Panc1 (cell line): ENCODE data around the gene FAM83F. TPM values are rescaled to one million over a fixed set of nuclear protein-coding genes. Genes with fewer than 3 reads are reported as not detected.

Experiments
- ATAC-seq: fragments of 200-7000 bp; cut with Tn5 transposase; 2 replicates; pipeline ENCODE4 v1.9.1; 2020; ENCODE audit warnings: mild to moderate bottlenecking, moderate library complexity
- BruUV-seq: library from RNA; stranded (reverse); fragments of 400-500 nt; replicated peaks from 2 replicates; lab custom pipeline; 2021; lab: Mats Ljungman, UMichigan
- CTCF ChIA-PET: fragments of 300-600 bp; sonication (Branson Sonifier 250); formaldehyde crosslinking; loops from one replicate; lab custom pipeline; 2022; ENCODE audit warnings: antibody characterized with exemption; lab: Charles Lee
- POLR2A ChIA-PET: fragments of 300-600 bp; sonication (Branson Sonifier 250); formaldehyde crosslinking; loops from one replicate; lab custom pipeline; 2022; ENCODE audit warnings: antibody characterized with exemption; lab: Charles Lee
- DNase-seq: peaks from one replicate; pipeline ENCODE4 v3.0.0-alpha.2; 2010; ENCODE audit warnings: low read depth, low spot score
- H3K27ac ChIP-seq: 2 replicates; pipeline ENCODE4 v1.5.1; 2011; ENCODE audit warnings: mild to moderate bottlenecking, low read length, inconsistent platforms
- H3K27me3 ChIP-seq: fragments of 200-500 bp; sonication (Bioruptor generic); 2 replicates; pipeline ENCODE4 v1.6.0; 2014; ENCODE audit warnings: low read length, inconsistent platforms; ENCODE audit not compliant: control insufficient read depth, insufficient read depth
- H3K36me3 ChIP-seq: fragments of 200-500 bp; sonication (Bioruptor generic); 2 replicates; pipeline ENCODE4 v1.5.1; 2014; ENCODE audit warnings: inconsistent platforms, mild to moderate bottlenecking, low read length, moderate library complexity; ENCODE audit not compliant: control insufficient read depth, insufficient read depth
- H3K4me1 ChIP-seq: 2 replicates; pipeline ENCODE4 v1.5.1; 2011; ENCODE audit warnings: inconsistent platforms, mild to moderate bottlenecking, low read length, moderate library complexity; ENCODE audit not compliant: control insufficient read depth, insufficient read depth
- H3K4me3 ChIP-seq, 2 experiments: 2 replicates each; pipeline ENCODE4 v1.5.1; 2011 to 2012; ENCODE audit warnings: low read depth in 2 of 2, low read length in 2 of 2, mild to moderate bottlenecking in 2 of 2, inconsistent platforms in 1 of 2, moderate library complexity in 1 of 2
- H3K9me3 ChIP-seq: fragments of 200-500 bp; sonication (Bioruptor generic); 2 replicates; pipeline ENCODE4 v1.5.1; 2014; ENCODE audit warnings: low read depth, mild to moderate bottlenecking, inconsistent platforms, low read length, moderate library complexity; ENCODE audit not compliant: control insufficient read depth, insufficient read depth
- POLR2AphosphoS5 ChIP-seq: IDR thresholded peaks from 2 replicates; pipeline ENCODE4 v1.6.1; 2012; ENCODE audit warnings: mild to moderate bottlenecking, low read depth, low read length, moderate library complexity
- SIN3A ChIP-seq: IDR thresholded peaks from 2 replicates; pipeline ENCODE4 v1.6.1; 2012; ENCODE audit warnings: low read depth, mild to moderate bottlenecking, low read length, moderate library complexity, borderline replicate concordance; ENCODE audit not compliant: insufficient read depth
- TCF7L2 ChIP-seq: IDR thresholded peaks from 2 replicates; pipeline ENCODE4 v1.6.1; 2011; ENCODE audit warnings: mild to moderate bottlenecking, low read depth, low read length, inconsistent platforms
- in situ Hi-C: cut with HindIII; loops from 2 replicates; pipeline ENCODE4 v1.10.0; 2016; ENCODE audit warnings: low sequenced_read_pairs, low pct_unique_long_range_greater_than_20kb
- intact Hi-C: fragments of 100-400 bp; cut with micrococcal nuclease; formaldehyde crosslinking; loops from one replicate; pipeline ENCODE4 v1.10.0; 2022; ENCODE audit not compliant: unreplicated experiment
- total RNA-seq: library from RNA; stranded (reverse); gene quantifications from one replicate; pipeline ENCODE4 v1.2.1, GENCODE V29; 2021; ENCODE audit not compliant: unreplicated experiment
- TF ChIP-seq, protein P1 (sequence below), 2 experiments: IDR thresholded peaks; 2 replicates each; pipeline ENCODE4 v1.6.1; 2011 to 2012; ENCODE audit warnings: low read depth in 2 of 2, control low read depth in 1 of 2, low read length in 1 of 2, mild to moderate bottlenecking in 1 of 2, moderate library complexity in 1 of 2; ENCODE audit not compliant: insufficient read depth in 1 of 2
- TF ChIP-seq, protein P2 (sequence below): fragments of 450-650 bp; IDR thresholded peaks from 2 replicates; pipeline ENCODE4 v1.5.1; 2017; ENCODE audit warnings: mild to moderate bottlenecking

Gene FAM83F
- total RNA-seq, 1 experiment from 2014 or later = 0.05 TPM

DNA sequence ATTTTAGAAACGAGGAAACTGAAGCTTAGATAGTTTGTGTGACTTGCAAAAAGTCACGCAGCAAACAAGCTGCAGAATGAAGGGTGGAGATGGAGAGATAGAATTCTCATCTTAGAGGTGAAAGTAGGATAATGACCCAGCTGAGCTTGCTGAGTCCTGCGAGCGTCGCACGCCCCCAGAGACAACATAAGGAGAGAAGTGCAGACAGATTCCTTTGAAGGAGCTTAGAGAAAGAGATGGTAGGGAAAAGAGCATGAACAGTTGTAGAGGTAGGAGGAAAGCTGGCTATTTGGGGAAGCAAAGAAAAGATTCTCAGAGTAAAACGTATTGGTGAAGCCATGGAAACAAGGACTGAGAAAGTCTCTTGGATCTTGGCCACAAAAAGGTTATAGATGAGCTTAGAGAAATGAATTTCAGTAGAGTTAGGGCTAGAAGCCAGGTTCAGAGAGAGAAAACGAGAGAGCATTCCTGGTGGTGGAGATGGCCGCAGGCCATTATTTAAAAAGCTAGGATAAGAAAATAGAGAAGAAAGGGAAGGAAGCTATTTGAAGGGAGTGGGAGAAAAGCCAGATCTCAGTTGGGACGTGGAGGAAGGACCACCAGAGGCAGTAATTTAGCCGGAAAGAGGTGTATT is 44.8 kb downstream of the FAM83F start:
- CTCF ChIA-PET = interaction anchor here (0.6 kb wide), 1 partner anchor 600 kb away, joined by 8 read pairs; no protein-coding TSS in a partner anchor
- BruUV-seq = no TSS peak

DNA sequence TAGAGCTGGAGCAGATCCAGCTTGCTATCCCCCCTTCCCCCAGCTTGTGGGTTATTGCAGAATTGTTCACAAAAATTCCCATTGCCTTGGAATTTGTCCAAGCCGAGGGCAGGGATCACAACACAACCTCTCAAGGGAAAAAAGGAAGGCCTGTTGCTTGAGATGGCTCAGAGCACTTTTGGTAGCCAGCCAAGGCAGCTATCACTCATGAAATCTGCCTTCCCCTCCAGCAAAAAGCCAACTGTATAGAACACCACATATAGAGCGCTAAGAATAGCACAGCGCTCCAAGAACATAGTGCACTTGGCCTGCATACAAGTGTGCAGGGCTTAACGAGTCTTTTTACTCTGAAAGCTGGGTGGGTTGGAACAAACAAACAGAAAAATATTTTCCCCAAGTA is 46.2 kb downstream of the FAM83F start:
- intact Hi-C loops = loop anchor here (5.0 kb wide), 1 partner anchor 306 kb away; the partner anchor contains the start of gene ADSL
- CTCF ChIA-PET = no interaction called here
- ATAC-seq = no peak

More for the DNA sequence above, 44.8 kb downstream of the FAM83F start:
- Histone ChIP-seq H3K27ac (no peak overlapping the region), H3K36me3 (no peaks in the 10 kb centered on the region), H3K9me3 (no peaks in the 10 kb centered on the region), H3K27me3 (no peaks in the 10 kb centered on the region), H3K4me3 (no peak overlapping the region), H3K4me1 (peaks cover 5% of the 10 kb centered on the region)
- intact Hi-C loops (loop anchor here (5.0 kb wide), 2 partner anchors 308 to 502 kb away; partner anchors contain the start of gene ADSL), in situ Hi-C loops (no loop called here)
- TF ChIP-seq SIN3A = no peak
- TF ChIP-seq, protein P1, sequence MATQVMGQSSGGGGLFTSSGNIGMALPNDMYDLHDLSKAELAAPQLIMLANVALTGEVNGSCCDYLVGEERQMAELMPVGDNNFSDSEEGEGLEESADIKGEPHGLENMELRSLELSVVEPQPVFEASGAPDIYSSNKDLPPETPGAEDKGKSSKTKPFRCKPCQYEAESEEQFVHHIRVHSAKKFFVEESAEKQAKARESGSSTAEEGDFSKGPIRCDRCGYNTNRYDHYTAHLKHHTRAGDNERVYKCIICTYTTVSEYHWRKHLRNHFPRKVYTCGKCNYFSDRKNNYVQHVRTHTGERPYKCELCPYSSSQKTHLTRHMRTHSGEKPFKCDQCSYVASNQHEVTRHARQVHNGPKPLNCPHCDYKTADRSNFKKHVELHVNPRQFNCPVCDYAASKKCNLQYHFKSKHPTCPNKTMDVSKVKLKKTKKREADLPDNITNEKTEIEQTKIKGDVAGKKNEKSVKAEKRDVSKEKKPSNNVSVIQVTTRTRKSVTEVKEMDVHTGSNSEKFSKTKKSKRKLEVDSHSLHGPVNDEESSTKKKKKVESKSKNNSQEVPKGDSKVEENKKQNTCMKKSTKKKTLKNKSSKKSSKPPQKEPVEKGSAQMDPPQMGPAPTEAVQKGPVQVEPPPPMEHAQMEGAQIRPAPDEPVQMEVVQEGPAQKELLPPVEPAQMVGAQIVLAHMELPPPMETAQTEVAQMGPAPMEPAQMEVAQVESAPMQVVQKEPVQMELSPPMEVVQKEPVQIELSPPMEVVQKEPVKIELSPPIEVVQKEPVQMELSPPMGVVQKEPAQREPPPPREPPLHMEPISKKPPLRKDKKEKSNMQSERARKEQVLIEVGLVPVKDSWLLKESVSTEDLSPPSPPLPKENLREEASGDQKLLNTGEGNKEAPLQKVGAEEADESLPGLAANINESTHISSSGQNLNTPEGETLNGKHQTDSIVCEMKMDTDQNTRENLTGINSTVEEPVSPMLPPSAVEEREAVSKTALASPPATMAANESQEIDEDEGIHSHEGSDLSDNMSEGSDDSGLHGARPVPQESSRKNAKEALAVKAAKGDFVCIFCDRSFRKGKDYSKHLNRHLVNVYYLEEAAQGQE (IDR thresholded peaks at IDR 0.05; ENCODE audit: insufficient read depth in 1 of 2, low read depth in 2 of 2, low read length in 1 of 2) = no peak
- POLR2A ChIA-PET = no interaction called here
- ATAC-seq = no peak
- no peak for DNase-seq

More for the DNA sequence above, 46.2 kb downstream of the FAM83F start:
- POLR2A ChIA-PET = no interaction called here
- Histone ChIP-seq H3K4me3 (no peak overlapping the region), H3K27ac (no peak overlapping the region), H3K9me3 (no peaks in the 10 kb centered on the region), H3K27me3 (no peaks in the 10 kb centered on the region), H3K36me3 (no peaks in the 10 kb centered on the region), H3K4me1 (peaks cover 6% of the 10 kb centered on the region)
- DNase-seq = no peak
- BruUV-seq = no TSS peak
- in situ Hi-C loops = no loop called here
- TF ChIP-seq, protein P1 (IDR thresholded peaks at IDR 0.05; ENCODE audit: insufficient read depth in 1 of 2, low read depth in 2 of 2, low read length in 1 of 2) = no peak
- TF ChIP-seq TCF7L2 (no peak), SIN3A (no peak), POLR2AphosphoS5 (no peak)
- TF ChIP-seq, protein P2, sequence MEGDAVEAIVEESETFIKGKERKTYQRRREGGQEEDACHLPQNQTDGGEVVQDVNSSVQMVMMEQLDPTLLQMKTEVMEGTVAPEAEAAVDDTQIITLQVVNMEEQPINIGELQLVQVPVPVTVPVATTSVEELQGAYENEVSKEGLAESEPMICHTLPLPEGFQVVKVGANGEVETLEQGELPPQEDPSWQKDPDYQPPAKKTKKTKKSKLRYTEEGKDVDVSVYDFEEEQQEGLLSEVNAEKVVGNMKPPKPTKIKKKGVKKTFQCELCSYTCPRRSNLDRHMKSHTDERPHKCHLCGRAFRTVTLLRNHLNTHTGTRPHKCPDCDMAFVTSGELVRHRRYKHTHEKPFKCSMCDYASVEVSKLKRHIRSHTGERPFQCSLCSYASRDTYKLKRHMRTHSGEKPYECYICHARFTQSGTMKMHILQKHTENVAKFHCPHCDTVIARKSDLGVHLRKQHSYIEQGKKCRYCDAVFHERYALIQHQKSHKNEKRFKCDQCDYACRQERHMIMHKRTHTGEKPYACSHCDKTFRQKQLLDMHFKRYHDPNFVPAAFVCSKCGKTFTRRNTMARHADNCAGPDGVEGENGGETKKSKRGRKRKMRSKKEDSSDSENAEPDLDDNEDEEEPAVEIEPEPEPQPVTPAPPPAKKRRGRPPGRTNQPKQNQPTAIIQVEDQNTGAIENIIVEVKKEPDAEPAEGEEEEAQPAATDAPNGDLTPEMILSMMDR = no peak
